22Rv1 (cell line): Measurements from ENCODE around the gene DNAJC12.

Experiments used
- ZFX ChIP-seq: fragments of 450-650 bp; IDR thresholded peaks from 2 replicates; pipeline ENCODE4 v1.6.1; 2017; ENCODE audit warnings: antibody characterized with exemption, borderline replicate concordance
- TF ChIP-seq, protein P1 (sequence below): fragments of 450-650 bp; IDR thresholded peaks from 2 replicates; pipeline ENCODE4 v1.5.1; 2017; ENCODE audit warnings: mild to moderate bottlenecking

DNA sequence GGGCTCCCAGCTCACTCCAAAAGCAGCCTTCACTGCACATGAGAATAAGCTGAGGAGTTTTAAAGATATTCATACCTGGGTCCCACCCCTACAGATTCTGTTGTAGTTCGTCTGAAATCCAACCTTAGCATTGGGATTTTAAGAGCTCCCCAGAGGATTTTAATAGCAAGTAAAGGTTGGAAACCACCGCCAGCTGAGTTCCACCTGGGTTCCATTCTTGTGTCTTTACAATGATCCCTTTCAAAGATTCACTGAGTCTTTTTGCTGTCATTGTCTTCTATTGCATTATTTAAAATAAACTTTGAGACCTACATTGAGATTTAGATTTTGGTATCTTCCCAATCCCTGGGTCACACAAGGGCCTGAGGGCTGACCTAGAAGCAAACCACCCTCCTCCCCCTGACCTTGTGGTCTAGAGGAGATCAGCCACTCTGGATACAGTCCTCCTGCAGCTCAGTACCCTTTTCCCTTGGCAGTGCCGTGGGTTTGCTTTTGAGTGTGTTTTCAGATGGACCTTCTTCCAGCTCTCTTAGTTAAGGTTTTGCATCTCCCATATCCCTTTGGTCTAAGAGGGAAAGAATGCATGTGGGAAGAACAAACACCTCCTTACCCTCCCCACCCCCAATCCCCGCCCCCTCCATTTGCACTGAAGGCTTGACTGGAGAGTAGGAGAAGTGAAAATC, 23.9 kb upstream of the DNAJC12 start:
- TF ChIP-seq, protein P1, sequence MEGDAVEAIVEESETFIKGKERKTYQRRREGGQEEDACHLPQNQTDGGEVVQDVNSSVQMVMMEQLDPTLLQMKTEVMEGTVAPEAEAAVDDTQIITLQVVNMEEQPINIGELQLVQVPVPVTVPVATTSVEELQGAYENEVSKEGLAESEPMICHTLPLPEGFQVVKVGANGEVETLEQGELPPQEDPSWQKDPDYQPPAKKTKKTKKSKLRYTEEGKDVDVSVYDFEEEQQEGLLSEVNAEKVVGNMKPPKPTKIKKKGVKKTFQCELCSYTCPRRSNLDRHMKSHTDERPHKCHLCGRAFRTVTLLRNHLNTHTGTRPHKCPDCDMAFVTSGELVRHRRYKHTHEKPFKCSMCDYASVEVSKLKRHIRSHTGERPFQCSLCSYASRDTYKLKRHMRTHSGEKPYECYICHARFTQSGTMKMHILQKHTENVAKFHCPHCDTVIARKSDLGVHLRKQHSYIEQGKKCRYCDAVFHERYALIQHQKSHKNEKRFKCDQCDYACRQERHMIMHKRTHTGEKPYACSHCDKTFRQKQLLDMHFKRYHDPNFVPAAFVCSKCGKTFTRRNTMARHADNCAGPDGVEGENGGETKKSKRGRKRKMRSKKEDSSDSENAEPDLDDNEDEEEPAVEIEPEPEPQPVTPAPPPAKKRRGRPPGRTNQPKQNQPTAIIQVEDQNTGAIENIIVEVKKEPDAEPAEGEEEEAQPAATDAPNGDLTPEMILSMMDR, result no peak
- no peak for TF ChIP-seq ZFX
